CD4-positive, alpha-beta memory T cell (primary cell): ENCODE measurements around the gene PLPP6. TPM values are rescaled to one million over a fixed set of nuclear protein-coding genes. Genes with fewer than 3 reads are reported as not detected.
A peak's percentile ranks its signal among the peaks of the same experiment; 100 is the strongest.

Experiments used
- CTCF ChIA-PET: fragments of 350-600 bp; sonication (Branson Sonifier 250); formaldehyde crosslinking; loops from one replicate; lab custom pipeline; 2021; ENCODE audit warnings: inconsistent platforms; ENCODE audit not compliant: partially characterized antibody; lab: Charles Lee
- POLR2A ChIA-PET: fragments of 350-600 bp; sonication (Branson Sonifier 250); formaldehyde crosslinking; loops from one replicate; lab custom pipeline; 2021; ENCODE audit not compliant: partially characterized antibody; lab: Charles Lee
- DNase-seq, 5 donors: peaks; one replicate each; pipeline versions ENCODE4 v3.0.0 to v3.0.0-alpha.2; 2020 to 2022; ENCODE audit warnings: mixed read lengths in 1 of 5
- H3K27ac ChIP-seq: one replicate; pipeline ENCODE4 v1.7.0; 2013; ENCODE audit warnings: low read depth, low read length
- H3K27me3 ChIP-seq: 2 replicates; pipeline ENCODE4 v1.7.0; 2013; ENCODE audit warnings: mild to moderate bottlenecking, low read length, moderate library complexity; ENCODE audit not compliant: insufficient read depth
- H3K36me3 ChIP-seq: 2 replicates; pipeline ENCODE4 v1.7.0; 2013; ENCODE audit warnings: mild to moderate bottlenecking, low read length, moderate library complexity; ENCODE audit not compliant: insufficient read depth
- H3K4me1 ChIP-seq: 2 replicates; pipeline ENCODE4 v1.7.0; 2013; ENCODE audit warnings: mild to moderate bottlenecking, low read length, moderate library complexity; ENCODE audit not compliant: insufficient read depth
- H3K4me3 ChIP-seq, 2 donors: one replicate each; pipeline ENCODE4 v1.7.0; 2013; ENCODE audit warnings: low read length in 2 of 2, mild to moderate bottlenecking in 1 of 2
- H3K9me3 ChIP-seq, 2 donors: one replicate each; pipeline ENCODE4 v1.7.0; 2013; ENCODE audit warnings: low read length in 2 of 2, control low read depth in 1 of 2; ENCODE audit not compliant: control insufficient read depth in 1 of 2
- H3K27ac Mint-ChIP-seq, 7 donors: one replicate each; pipeline ENCODE4 v1.8.0; 2020 to 2021; ENCODE audit warnings: mixed read lengths in 7 of 7, mild to moderate bottlenecking in 6 of 7, inconsistent platforms in 3 of 7, moderate library complexity in 3 of 7
- H3K27me3 Mint-ChIP-seq, 2 donors: one replicate each; pipeline ENCODE4 v1.8.0; 2020 to 2021; ENCODE audit warnings: mixed read lengths in 2 of 2
- H3K36me3 Mint-ChIP-seq, 2 donors: one replicate each; pipeline ENCODE4 v1.8.0; 2020 to 2021; ENCODE audit warnings: mixed read lengths in 2 of 2, inconsistent platforms in 1 of 2, mild to moderate bottlenecking in 1 of 2
- H3K4me1 Mint-ChIP-seq, 4 donors: one replicate each; pipeline ENCODE4 v1.8.0; 2020 to 2021; ENCODE audit warnings: mixed read lengths in 4 of 4, mild to moderate bottlenecking in 1 of 4
- H3K4me3 Mint-ChIP-seq, 8 donors: one replicate each; pipeline ENCODE4 v1.8.0; 2020 to 2021; ENCODE audit warnings: mixed read lengths in 8 of 8, mild to moderate bottlenecking in 7 of 8, moderate library complexity in 6 of 8, inconsistent platforms in 3 of 8
- H3K9me3 Mint-ChIP-seq, 8 donors: one replicate each; pipeline ENCODE4 v1.8.0; 2020 to 2021; ENCODE audit warnings: mixed read lengths in 8 of 8, mild to moderate bottlenecking in 5 of 8, inconsistent platforms in 3 of 8, moderate library complexity in 1 of 8
- intact Hi-C: fragments of 100-400 bp; cut with micrococcal nuclease; formaldehyde crosslinking; loops from one replicate; pipeline ENCODE4 v1.15.1; 2023
- polyA plus RNA-seq, 2 donors: library from polyadenylated mRNA; unstranded; fragments of 300-500 nt; fragmentation: Illumina TruSeq; gene quantifications; one replicate each; pipeline ENCODE4 v1.2.3, GENCODE V29; 2021
- total RNA-seq, 2 experiments: library from RNA; stranded (reverse); gene quantifications; one replicate each; pipeline ENCODE4 v1.2.3, GENCODE V29; 2021

The PLPP6 gene
- total and polyA plus RNA-seq, 4 experiments from 2014 or later: 3.2 to 23.8 (median 14.9) TPM

GRCh38 chr9:4700091-4700490 lies 38.0 kb downstream of the PLPP6 start:
- Histone ChIP-seq H3K27ac (no peak overlapping the region), H3K27me3 (no peaks in the 10 kb centered on the region), H3K36me3 (peaks cover 36% of the 10 kb centered on the region), H3K4me1 (no peaks in the 10 kb centered on the region), H3K9me3 (no peaks in the 10 kb centered on the region), H3K4me3 (no peak overlapping the region)
- ChIA-PET POLR2A (interaction anchor here (1.2 kb wide), 1 partner anchor 9 kb away, joined by 3 read pairs; no protein-coding TSS in a partner anchor), CTCF (no interaction called here)
- peaks cover 28 to 66% of the 10 kb centered on the region in 2 donors for H3K36me3 Mint-ChIP-seq
- no peak for DNase-seq
- intact Hi-C loops: no loop called here
- no peak overlapping the region for H3K4me3 Mint-ChIP-seq
- no peaks in the 10 kb centered on the region for H3K27me3 Mint-ChIP-seq
- no peaks in the 10 kb centered on the region for H3K9me3 Mint-ChIP-seq
- peak overlapping the region in 3 of 7 donors; percentile 25 to 70 (median 55) for H3K27ac Mint-ChIP-seq
- peaks cover 5 to 14% (median 7%) of the 10 kb centered on the region in 4 donors for H3K4me1 Mint-ChIP-seq

- H3K4me3 ChIP-seq: no peak overlapping the region
- H3K4me1 Mint-ChIP-seq: peaks cover 6 to 14% (median 8%) of the 10 kb centered on the region in 4 donors
- no peaks in the 10 kb centered on the region for H3K9me3 ChIP-seq
- H3K36me3 ChIP-seq: peaks cover 34% of the 10 kb centered on the region
- POLR2A ChIA-PET: interaction anchor here (1.2 kb wide), 1 partner anchor 10 kb away, joined by 3 read pairs; no protein-coding TSS in a partner anchor
- no peak overlapping the region for H3K4me3 Mint-ChIP-seq
- no peaks in the 10 kb centered on the region for H3K27me3 ChIP-seq
- peaks cover 30 to 67% of the 10 kb centered on the region in 2 donors for H3K36me3 Mint-ChIP-seq
- intact Hi-C loops: no loop called here
- peak overlapping the region in 2 of 7 donors; percentile 34 to 55 for H3K27ac Mint-ChIP-seq
- DNase-seq: no peak
- H3K9me3 Mint-ChIP-seq: no peaks in the 10 kb centered on the region
- H3K27ac ChIP-seq: no peak overlapping the region
- CTCF ChIA-PET: no interaction called here
- no peaks in the 10 kb centered on the region for H3K4me1 ChIP-seq
- H3K27me3 Mint-ChIP-seq: no peaks in the 10 kb centered on the region
Observed at GRCh38 chr9:4700932-4701331, 38.8 kb downstream of the PLPP6 start.

- no peaks in the 10 kb centered on the region for H3K4me1 ChIP-seq
- peaks cover 6 to 11% (median 9%) of the 10 kb centered on the region in 4 donors for H3K4me1 Mint-ChIP-seq
- no peak overlapping the region for H3K4me3 Mint-ChIP-seq
- no peak overlapping the region for H3K27ac ChIP-seq
- intact Hi-C loops: no loop called here
- no peaks in the 10 kb centered on the region for H3K9me3 Mint-ChIP-seq
- peak overlapping the region in 5 of 7 donors; percentile 6 to 62 (median 42) for H3K27ac Mint-ChIP-seq
- H3K9me3 ChIP-seq: no peaks in the 10 kb centered on the region
- no peak overlapping the region for H3K4me3 ChIP-seq
- ChIA-PET CTCF (no interaction called here), POLR2A (no interaction called here)
- peaks cover 34% of the 10 kb centered on the region for H3K36me3 ChIP-seq
- H3K27me3 ChIP-seq: no peaks in the 10 kb centered on the region
- H3K27me3 Mint-ChIP-seq: no peaks in the 10 kb centered on the region
- peaks cover 32 to 67% of the 10 kb centered on the region in 2 donors for H3K36me3 Mint-ChIP-seq
- no peak for DNase-seq
Observed at GRCh38 chr9:4701526-4701925, 39.4 kb downstream of the PLPP6 start.

GRCh38 chr9:4704129-4704528 lies 42.0 kb downstream of the PLPP6 start:
- Mint-ChIP-seq H3K9me3 (no peaks in the 10 kb centered on the region), H3K36me3 (peaks cover 35 to 67% of the 10 kb centered on the region in 2 donors), H3K4me1 (peaks cover 0 to 10% (median 7%) of the 10 kb centered on the region in 4 donors), H3K27ac (peak overlapping the region in 4 of 7 donors; percentile 13 to 35 (median 22)), H3K27me3 (no peaks in the 10 kb centered on the region), H3K4me3 (no peak overlapping the region)
- ChIA-PET POLR2A (no interaction called here), CTCF (no interaction called here)
- H3K9me3 ChIP-seq: no peaks in the 10 kb centered on the region
- no peak for DNase-seq
- H3K36me3 ChIP-seq: peaks cover 20% of the 10 kb centered on the region
- no peaks in the 10 kb centered on the region for H3K27me3 ChIP-seq
- no peaks in the 10 kb centered on the region for H3K4me1 ChIP-seq
- H3K4me3 ChIP-seq: no peak overlapping the region
- no peak overlapping the region for H3K27ac ChIP-seq
- intact Hi-C loops: no loop called here

- H3K36me3 Mint-ChIP-seq: peaks cover 37 to 59% of the 10 kb centered on the region in 2 donors
- intact Hi-C loops: no loop called here
- no peak overlapping the region for H3K4me3 ChIP-seq
- POLR2A ChIA-PET: interaction anchor here (1.8 kb wide), 1 partner anchor 35 kb away, joined by 6 read pairs; the partner anchor contains the start of gene AK3
- H3K36me3 ChIP-seq: peaks cover 14% of the 10 kb centered on the region
- H3K4me1 ChIP-seq: no peaks in the 10 kb centered on the region
- peak overlapping the region in 5 of 7 donors; percentile 19 to 80 (median 22) for H3K27ac Mint-ChIP-seq
- no peak for DNase-seq
- peaks cover 0 to 8% (median 6%) of the 10 kb centered on the region in 4 donors for H3K4me1 Mint-ChIP-seq
- no peak overlapping the region for H3K27ac ChIP-seq
- no peaks in the 10 kb centered on the region for H3K9me3 Mint-ChIP-seq
- no peak overlapping the region for H3K4me3 Mint-ChIP-seq
- H3K27me3 Mint-ChIP-seq: no peaks in the 10 kb centered on the region
- no peaks in the 10 kb centered on the region for H3K9me3 ChIP-seq
- H3K27me3 ChIP-seq: no peaks in the 10 kb centered on the region
- CTCF ChIA-PET: no interaction called here
Observed at GRCh38 chr9:4706021-4706420, 43.9 kb downstream of the PLPP6 start.

- Histone ChIP-seq H3K36me3 (peaks cover 13% of the 10 kb centered on the region), H3K4me1 (no peaks in the 10 kb centered on the region), H3K9me3 (no peaks in the 10 kb centered on the region), H3K27me3 (no peaks in the 10 kb centered on the region), H3K4me3 (no peak overlapping the region), H3K27ac (no peak overlapping the region)
- Mint-ChIP-seq H3K9me3 (no peaks in the 10 kb centered on the region), H3K4me1 (peaks cover 0 to 6% (median 2%) of the 10 kb centered on the region in 4 donors), H3K27me3 (no peaks in the 10 kb centered on the region), H3K27ac (peak overlapping the region in 5 of 7 donors; percentile 6 to 73 (median 50)), H3K4me3 (no peak overlapping the region), H3K36me3 (peaks cover 31 to 59% of the 10 kb centered on the region in 2 donors)
- intact Hi-C loops: no loop called here
- ChIA-PET CTCF (interaction anchor here (0.9 kb wide), 2 partner anchors 33 to 893 kb away, joined by 3 to 6 read pairs; partner anchors contain the start of gene AK3), POLR2A (interaction anchor here (0.6 to 1.8 kb wide), 2 partner anchors 29 to 33 kb away, joined by 4 to 6 read pairs; partner anchors contain the start of gene AK3)
- DNase-seq: no peak
Observed at GRCh38 chr9:4706971-4707622, 45.0 kb downstream of the PLPP6 start.

- CTCF ChIA-PET: no interaction called here
- H3K4me1 Mint-ChIP-seq: peaks cover 0 to 6% (median 2%) of the 10 kb centered on the region in 4 donors
- intact Hi-C loops: no loop called here
- Histone ChIP-seq H3K9me3 (no peaks in the 10 kb centered on the region), H3K4me3 (no peak overlapping the region), H3K27me3 (no peaks in the 10 kb centered on the region), H3K27ac (no peak overlapping the region), H3K4me1 (no peaks in the 10 kb centered on the region), H3K36me3 (peaks cover 8% of the 10 kb centered on the region)
- POLR2A ChIA-PET: interaction anchor here (1.2 kb wide), 1 partner anchor 31 kb away, joined by 6 read pairs; the partner anchor contains the start of gene AK3
- H3K27ac Mint-ChIP-seq: peak overlapping the region in 2 of 7 donors; percentile 17 to 57
- peaks cover 23 to 49% of the 10 kb centered on the region in 2 donors for H3K36me3 Mint-ChIP-seq
- H3K27me3 Mint-ChIP-seq: no peaks in the 10 kb centered on the region
- no peak overlapping the region for H3K4me3 Mint-ChIP-seq
- H3K9me3 Mint-ChIP-seq: no peaks in the 10 kb centered on the region
- no peak for DNase-seq
Observed at GRCh38 chr9:4709380-4709779, 47.3 kb downstream of the PLPP6 start.
